Naive thymus-derived CD4-positive, alpha-beta T cell (primary cell): ENCODE data around the gene NRXN3. TPM values are rescaled to one million over a fixed set of nuclear protein-coding genes. Genes with fewer than 3 reads are reported as not detected.
"Not testable (repeated sequence)": the region's sequence is repeated elsewhere in the genome, so short reads cannot be mapped to it uniquely, and the experiment has no call there.

Source experiments
- ATAC-seq: fragments of 150-1000 bp; cut with Tn5 transposase; 2 replicates; pipeline ENCODE4 v1.10.0; 2021; ENCODE audit warnings: mild to moderate bottlenecking, moderate library complexity
- CTCF ChIA-PET: fragments of 350-600 bp; sonication (Branson Sonifier 250); formaldehyde crosslinking; loops from one replicate; lab custom pipeline; 2021; ENCODE audit warnings: antibody characterized with exemption; lab: Charles Lee
- POLR2A ChIA-PET: fragments of 350-600 bp; sonication (Branson Sonifier 250); formaldehyde crosslinking; loops from one replicate; lab custom pipeline; 2021; ENCODE audit warnings: antibody characterized with exemption, inconsistent platforms; lab: Charles Lee
- DNase-seq, 9 donors: peaks; one replicate each; pipeline versions ENCODE4 v3.0.0 to v3.0.0-alpha.2; 2020 to 2022; ENCODE audit warnings: mixed read lengths in 1 of 9
- H3K27ac ChIP-seq: one replicate; pipeline ENCODE4 v1.7.0; 2013; ENCODE audit warnings: mild to moderate bottlenecking, low read depth, low read length, moderate library complexity
- H3K27me3 ChIP-seq, 2 donors: one replicate each; pipeline ENCODE4 v1.7.0; 2013; ENCODE audit warnings: low read length in 2 of 2, mild to moderate bottlenecking in 2 of 2, moderate library complexity in 2 of 2; ENCODE audit not compliant: control insufficient read depth in 2 of 2, insufficient read depth in 2 of 2
- H3K36me3 ChIP-seq, 3 experiments: 1 replicate in 2 of 3; 2 replicates in 1 of 3; pipeline ENCODE4 v1.7.0; 2013; ENCODE audit warnings: low read length in 3 of 3, mild to moderate bottlenecking in 3 of 3, moderate library complexity in 1 of 3; ENCODE audit not compliant: insufficient read depth in 3 of 3, control insufficient read depth in 2 of 3
- H3K4me1 ChIP-seq, 2 donors: one replicate each; pipeline ENCODE4 v1.7.0; 2013; ENCODE audit warnings: low read length in 2 of 2, mild to moderate bottlenecking in 2 of 2, moderate library complexity in 1 of 2; ENCODE audit not compliant: control insufficient read depth in 2 of 2, insufficient read depth in 2 of 2
- H3K4me3 ChIP-seq: 2 replicates; pipeline ENCODE4 v1.7.0; 2013; ENCODE audit warnings: mild to moderate bottlenecking, low read length
- H3K9me3 ChIP-seq, 3 experiments: 1 replicate in 2 of 3; 2 replicates in 1 of 3; pipeline ENCODE4 v1.7.0; 2013; ENCODE audit warnings: low read length in 3 of 3; ENCODE audit not compliant: control insufficient read depth in 2 of 3
- H3K27ac Mint-ChIP-seq, 9 donors: one replicate each; pipeline ENCODE4 v1.8.0; 2020 to 2022; ENCODE audit warnings: mixed read lengths in 9 of 9, mild to moderate bottlenecking in 8 of 9, moderate library complexity in 5 of 9, inconsistent platforms in 2 of 9
- H3K27me3 Mint-ChIP-seq, 5 donors: one replicate each; pipeline ENCODE4 v1.8.0; 2021 to 2022; ENCODE audit warnings: mixed read lengths in 5 of 5, mild to moderate bottlenecking in 1 of 5
- H3K36me3 Mint-ChIP-seq, 5 donors: one replicate each; pipeline ENCODE4 v1.8.0; 2020 to 2022; ENCODE audit warnings: mixed read lengths in 5 of 5, mild to moderate bottlenecking in 3 of 5, inconsistent platforms in 1 of 5
- H3K4me1 Mint-ChIP-seq, 7 donors: one replicate each; pipeline ENCODE4 v1.8.0; 2020 to 2022; ENCODE audit warnings: mixed read lengths in 7 of 7, mild to moderate bottlenecking in 3 of 7, inconsistent platforms in 1 of 7
- H3K4me3 Mint-ChIP-seq, 10 donors: one replicate each; pipeline ENCODE4 v1.8.0; 2020 to 2022; ENCODE audit warnings: mild to moderate bottlenecking in 10 of 10, mixed read lengths in 10 of 10, moderate library complexity in 6 of 10, inconsistent platforms in 2 of 10
- H3K9me3 Mint-ChIP-seq, 11 donors: one replicate each; pipeline ENCODE4 v1.8.0; 2020 to 2022; ENCODE audit warnings: mixed read lengths in 11 of 11, mild to moderate bottlenecking in 4 of 11, inconsistent platforms in 1 of 11, moderate library complexity in 1 of 11
- intact Hi-C, 2 donors: fragments of 100-400 bp; cut with micrococcal nuclease; formaldehyde crosslinking; loops; one replicate each; pipeline ENCODE4 v1.15.1; 2023
- polyA plus RNA-seq, 2 donors: library from polyadenylated mRNA; unstranded; fragments of 300-500 nt; fragmentation: Illumina TruSeq; gene quantifications; one replicate each; pipeline ENCODE4 v1.2.3, GENCODE V29; 2021
- total RNA-seq, 6 experiments: library from RNA in 5 of 6; stranded (reverse) in 5 of 6; gene quantifications; 1 replicate in 5 of 6; 2 replicates in 1 of 6; pipeline ENCODE4 v1.2.3 and lab custom pipeline; 2021 to 2026

NRXN3 gene
- total and polyA plus RNA-seq, 7 experiments from 2014 or later, result not detected

- H3K36me3 Mint-ChIP-seq, POLR2A ChIA-PET, H3K4me3 ChIP-seq, H3K27ac Mint-ChIP-seq, H3K4me1 ChIP-seq, DNase-seq, H3K27ac ChIP-seq, H3K4me1 Mint-ChIP-seq, H3K9me3 ChIP-seq, H3K36me3 ChIP-seq, intact Hi-C loops, CTCF ChIA-PET, H3K4me3 Mint-ChIP-seq, ATAC-seq, H3K27me3 ChIP-seq, H3K27me3 Mint-ChIP-seq: not testable (repeated sequence)
- peaks cover 7 to 31% (median 12%) of the 10 kb centered on the region in 11 donors for H3K9me3 Mint-ChIP-seq
These were observed 403.6 kb downstream of the NRXN3 start for GRCh38 chr14:78573736-78574135.

- Mint-ChIP-seq H3K4me1 (no peaks in the 10 kb centered on the region), H3K4me3 (no peak overlapping the region), H3K9me3 (peaks cover 7 to 31% (median 12%) of the 10 kb centered on the region in 11 donors), H3K36me3 (peaks cover 0 to 3% (median 0%) of the 10 kb centered on the region in 5 donors), H3K27me3 (peaks cover 0 to 8% (median 4%) of the 10 kb centered on the region in 5 donors), H3K27ac (no peak overlapping the region)
- Histone ChIP-seq H3K27ac (no peak overlapping the region), H3K4me1 (no peaks in the 10 kb centered on the region), H3K9me3 (peaks cover 0 to 8% (median 0%) of the 10 kb centered on the region in 3 experiments), H3K27me3 (no peaks in the 10 kb centered on the region), H3K4me3 (no peak overlapping the region), H3K36me3 (no peaks in the 10 kb centered on the region)
- ChIA-PET CTCF (no interaction called here), POLR2A (no interaction called here)
- intact Hi-C loops, result no loop called here
- ATAC-seq, result no peak
- DNase-seq, result no peak
These were observed 406.4 kb downstream of the NRXN3 start for GRCh38 chr14:78576437-78577166.

GRCh38 chr14:78581229-78581628 is 411.1 kb downstream of the NRXN3 start:
- Histone ChIP-seq H3K4me3 (no peak overlapping the region), H3K9me3 (no peaks in the 10 kb centered on the region), H3K36me3 (no peaks in the 10 kb centered on the region), H3K27me3 (no peaks in the 10 kb centered on the region), H3K4me1 (no peaks in the 10 kb centered on the region), H3K27ac (no peak overlapping the region)
- CTCF ChIA-PET, result interaction anchor here (0.7 kb wide), 1 partner anchor 15 kb away, joined by 3 read pairs; no protein-coding TSS in a partner anchor
- Mint-ChIP-seq H3K27ac (no peak overlapping the region), H3K9me3 (no peaks in the 10 kb centered on the region), H3K27me3 (peaks cover 0 to 23% (median 9%) of the 10 kb centered on the region in 5 donors), H3K4me3 (no peak overlapping the region), H3K4me1 (no peaks in the 10 kb centered on the region), H3K36me3 (no peaks in the 10 kb centered on the region)
- ATAC-seq, result no peak
- POLR2A ChIA-PET, result no interaction called here
- no peak for DNase-seq
- intact Hi-C loops, result no loop called here

- ChIA-PET POLR2A (no interaction called here), CTCF (no interaction called here)
- H3K36me3 Mint-ChIP-seq, result no peaks in the 10 kb centered on the region
These were observed 416.5 kb downstream of the NRXN3 start for GRCh38 chr14:78586681-78587080.

GRCh38 chr14:78588906-78589305 is 418.7 kb downstream of the NRXN3 start:
- H3K27ac ChIP-seq, result no peak overlapping the region
- H3K36me3 Mint-ChIP-seq, result no peaks in the 10 kb centered on the region
- ChIA-PET POLR2A (no interaction called here), CTCF (no interaction called here)
- DNase-seq, result no peak
- no peak overlapping the region for H3K27ac Mint-ChIP-seq
- H3K36me3 ChIP-seq, result no peaks in the 10 kb centered on the region
- no peaks in the 10 kb centered on the region for H3K4me1 Mint-ChIP-seq
- no peak overlapping the region for H3K4me3 ChIP-seq
- no peaks in the 10 kb centered on the region for H3K9me3 Mint-ChIP-seq
- ATAC-seq, result no peak
- H3K27me3 Mint-ChIP-seq, result peaks cover 0 to 10% (median 7%) of the 10 kb centered on the region in 5 donors
- H3K9me3 ChIP-seq, result no peaks in the 10 kb centered on the region
- no peak overlapping the region for H3K4me3 Mint-ChIP-seq
- no peaks in the 10 kb centered on the region for H3K4me1 ChIP-seq
- no peaks in the 10 kb centered on the region for H3K27me3 ChIP-seq
- intact Hi-C loops, result no loop called here

More at GRCh38 chr14:78586681-78587080, 416.5 kb downstream of the NRXN3 start:
- no peaks in the 10 kb centered on the region for H3K36me3 ChIP-seq
- H3K27me3 Mint-ChIP-seq, result peaks cover 0 to 16% (median 5%) of the 10 kb centered on the region in 5 donors
- H3K4me1 Mint-ChIP-seq, result no peaks in the 10 kb centered on the region
- no peak overlapping the region for H3K4me3 Mint-ChIP-seq
- no peaks in the 10 kb centered on the region for H3K27me3 ChIP-seq
- ATAC-seq, result no peak
- H3K27ac Mint-ChIP-seq, result no peak overlapping the region
- H3K4me3 ChIP-seq, result no peak overlapping the region
- no peak overlapping the region for H3K27ac ChIP-seq
- no peaks in the 10 kb centered on the region for H3K4me1 ChIP-seq
- no peak for DNase-seq
- intact Hi-C loops, result no loop called here
- no peaks in the 10 kb centered on the region for H3K9me3 ChIP-seq
- H3K9me3 Mint-ChIP-seq, result no peaks in the 10 kb centered on the region

GRCh38 chr14:78592616-78593219 is 422.5 kb downstream of the NRXN3 start:
- no peak overlapping the region for H3K27ac Mint-ChIP-seq
- H3K4me3 Mint-ChIP-seq, result no peak overlapping the region
- H3K27me3 Mint-ChIP-seq, result peaks cover 0 to 19% (median under 1%) of the 10 kb centered on the region in 5 donors
- H3K36me3 ChIP-seq, result no peaks in the 10 kb centered on the region
- no peaks in the 10 kb centered on the region for H3K4me1 ChIP-seq
- H3K4me3 ChIP-seq, result no peak overlapping the region
- no peaks in the 10 kb centered on the region for H3K36me3 Mint-ChIP-seq
- DNase-seq, result no peak
- H3K9me3 ChIP-seq, result no peaks in the 10 kb centered on the region
- no peaks in the 10 kb centered on the region for H3K27me3 ChIP-seq
- ChIA-PET POLR2A (no interaction called here), CTCF (no interaction called here)
- no peaks in the 10 kb centered on the region for H3K9me3 Mint-ChIP-seq
- intact Hi-C loops, result loop anchor here in 1 of 2 donors (10.0 kb wide), 1 partner anchor 938 kb away; no protein-coding TSS in a partner anchor
- no peak for ATAC-seq
- H3K27ac ChIP-seq, result no peak overlapping the region
- no peaks in the 10 kb centered on the region for H3K4me1 Mint-ChIP-seq
